GM10248 (cell line): Measurements from ENCODE around the gene ARFGEF3.
A peak's percentile ranks its signal among the peaks of the same experiment; 100 is the strongest.
"Not testable (repeated sequence)": the region's sequence is repeated elsewhere in the genome, so short reads cannot be mapped to it uniquely, and the experiment has no call there.

Experiments used
- CTCF ChIA-PET: fragments of 300-600 bp; sonication (Branson Sonifier 250); formaldehyde crosslinking; extraction: SDS; loops from one replicate; lab custom pipeline; 2021; ENCODE audit warnings: antibody characterized with exemption; lab: Yijun Ruan, JAX
- POLR2A ChIA-PET: fragments of 350-650 bp; sonication (Branson Sonifier 250); formaldehyde crosslinking; extraction: SDS; loops from one replicate; lab custom pipeline; 2020; ENCODE audit warnings: antibody characterized with exemption; lab: Yijun Ruan, JAX
- DNase-seq: peaks from one replicate; pipeline ENCODE4 v3.0.0; 2012; ENCODE audit errors: extremely low spot score
- CTCF ChIP-seq: IDR thresholded peaks from 2 replicates; pipeline ENCODE4 v1.5.1; 2012; ENCODE audit warnings: mild to moderate bottlenecking, low read depth; ENCODE audit errors: extremely low read depth, missing control alignments, control extremely low read depth

Gene ARFGEF3

GRCh38 chr6:138278326-138278725 lies 116.6 kb downstream of the ARFGEF3 start:
- CTCF ChIA-PET: interaction anchor here (1.2 to 1.9 kb wide), 2 partner anchors 9 to 162 kb away, joined by 4 to 10 read pairs; no protein-coding TSS in a partner anchor
- POLR2A ChIA-PET: no interaction called here
- no peak for DNase-seq
- TF ChIP-seq CTCF: no peak

DNA sequence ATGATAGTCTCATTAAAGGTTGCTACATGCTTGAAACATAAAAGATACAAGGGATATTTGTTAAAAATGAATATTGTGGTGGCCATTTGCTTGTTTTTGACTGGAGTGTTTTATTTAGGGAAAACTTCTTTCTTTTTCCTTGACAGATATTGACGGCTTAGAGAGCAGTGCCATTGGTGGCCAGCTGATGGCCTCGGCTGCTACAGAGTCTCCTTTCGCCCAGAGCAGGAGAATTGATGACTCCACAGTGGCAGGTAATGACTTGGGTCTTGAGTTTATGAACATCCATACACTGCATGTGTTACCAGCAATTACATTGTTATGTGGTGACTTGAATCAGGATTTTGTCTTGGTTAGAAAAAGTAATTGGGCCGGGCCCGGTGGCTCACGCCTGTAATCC lies 124.1 kb downstream of the ARFGEF3 start:
- no peak for TF ChIP-seq CTCF

GRCh38 chr6:138286698-138287097 lies 125.0 kb downstream of the ARFGEF3 start:
- ChIA-PET CTCF (interaction anchor here (0.7 to 7.4 kb wide), 6 partner anchors 11 to 280 kb away, joined by 3 to 105 read pairs (median 4); no protein-coding TSS in a partner anchor), POLR2A (no interaction called here)
- TF ChIP-seq CTCF: no peak
- no peak for DNase-seq

More for the DNA sequence above, 124.1 kb downstream of the ARFGEF3 start:
- POLR2A ChIA-PET: no interaction called here
- CTCF ChIA-PET: interaction anchor here (0.9 to 7.4 kb wide), 4 partner anchors 11 to 279 kb away, joined by 3 to 105 read pairs (median 4); no protein-coding TSS in a partner anchor
- no peak for DNase-seq

DNA sequence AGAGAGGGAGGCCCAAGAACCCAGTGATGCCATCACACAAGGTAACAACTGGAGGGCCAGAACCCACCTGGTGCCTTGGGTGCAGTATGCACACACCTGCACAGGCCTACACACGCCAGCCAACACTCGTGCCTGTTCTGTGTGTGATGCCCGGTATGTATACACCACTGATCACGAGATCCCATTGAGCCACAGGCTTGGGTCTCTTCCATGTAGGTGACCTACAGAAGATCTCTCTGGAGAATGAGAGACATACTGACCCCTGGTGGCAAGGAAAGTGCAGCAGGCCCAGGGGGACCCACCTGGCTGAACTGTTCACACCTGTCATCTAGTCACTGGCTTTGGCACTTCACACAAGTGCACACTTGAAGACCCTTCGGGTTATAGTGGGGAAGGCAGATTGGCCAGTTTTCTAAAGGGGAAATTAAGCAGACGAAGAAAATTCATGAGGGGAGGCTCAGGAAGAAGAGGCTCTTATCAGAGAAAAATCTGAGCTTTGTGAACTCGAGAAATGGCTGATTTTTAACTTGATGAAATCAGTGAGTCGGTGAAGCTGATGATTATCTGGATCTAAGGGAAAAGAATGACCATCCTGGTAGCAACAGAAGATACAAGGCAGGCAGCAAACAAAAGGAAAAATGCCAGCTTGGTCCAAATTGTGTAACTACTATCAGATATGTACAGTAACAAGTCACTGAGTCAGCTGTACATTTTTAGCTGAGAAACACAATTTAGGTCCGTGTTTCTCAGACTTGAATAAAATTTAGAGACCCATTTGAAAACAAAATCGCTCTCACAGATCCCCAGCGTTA lies 125.6 kb downstream of the ARFGEF3 start:
- CTCF ChIA-PET: interaction anchor here (0.7 to 7.4 kb wide), 19 partner anchors 8 to 284 kb away, joined by 3 to 105 read pairs (median 4); no protein-coding TSS in a partner anchor
- peak; percentile 79 for TF ChIP-seq CTCF
- peak; percentile 63 for DNase-seq
- POLR2A ChIA-PET: no interaction called here

DNA sequence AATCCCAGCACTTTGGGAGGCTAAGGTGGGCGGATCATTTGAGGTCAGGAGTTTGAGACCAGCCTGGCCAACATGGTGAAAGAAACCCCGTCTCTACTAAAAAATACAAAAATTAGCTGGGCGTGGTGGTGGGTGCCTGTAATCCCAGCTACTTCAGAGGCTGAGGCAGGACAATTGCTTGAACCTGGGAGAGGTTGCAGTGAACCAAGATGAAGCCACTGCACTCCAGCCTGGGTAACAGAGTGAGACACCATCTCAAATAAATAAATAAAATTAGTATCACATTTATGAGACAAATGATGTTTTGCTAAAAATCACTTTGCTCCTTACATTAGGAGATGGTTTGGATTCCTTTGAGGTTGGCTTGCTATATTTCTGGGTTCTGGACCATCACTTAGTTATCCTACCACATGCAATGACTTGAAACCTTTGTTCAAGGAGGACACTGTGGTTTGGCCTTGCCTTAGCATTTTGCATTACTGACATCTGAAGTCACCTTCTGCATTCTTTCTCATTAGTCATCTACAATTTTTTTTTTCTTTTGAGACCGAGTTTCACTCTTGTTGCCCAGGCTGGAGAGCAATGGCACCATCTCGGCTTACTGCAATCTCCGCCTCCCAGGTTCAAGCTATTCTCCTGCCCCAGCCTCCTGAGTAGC lies 126.8 kb downstream of the ARFGEF3 start:
- DNase-seq, POLR2A ChIA-PET: not testable (repeated sequence)
- CTCF ChIA-PET: interaction anchor here (1.0 to 7.4 kb wide), 7 partner anchors 9 to 173 kb away, joined by 3 to 105 read pairs (median 4); no protein-coding TSS in a partner anchor

- CTCF ChIA-PET: interaction anchor here (1.1 to 7.4 kb wide), 5 partner anchors 8 to 174 kb away, joined by 3 to 105 read pairs (median 3); no protein-coding TSS in a partner anchor
- peak; percentile 16 for TF ChIP-seq CTCF
These were observed 128.0 kb downstream of the ARFGEF3 start for GRCh38 chr6:138289739-138290138.

More at GRCh38 chr6:138289739-138290138, 128.0 kb downstream of the ARFGEF3 start:
- DNase-seq: no peak
- POLR2A ChIA-PET: no interaction called here
